Spinal cord (tissue), 10 donors: ENCODE measurements around the gene STX4. TPM values are rescaled to one million over a fixed set of nuclear protein-coding genes. Genes with fewer than 3 reads are reported as not detected.

ENCODE experiments used
- DNase-seq, 6 donors: peaks; one replicate each; pipeline versions ENCODE4 v3.0.0 to v3.0.0-alpha.2; 2013 to 2015; ENCODE audit warnings: low spot score in 6 of 6, low read depth in 4 of 6
- H3K27ac ChIP-seq: one replicate; pipeline ENCODE4 v1.5.1; 2013; ENCODE audit warnings: low read depth, low read length, control low read depth
- H3K27me3 ChIP-seq: one replicate; pipeline ENCODE4 v1.6.1; 2013; ENCODE audit warnings: low read length; ENCODE audit not compliant: control insufficient read depth, insufficient read depth
- H3K36me3 ChIP-seq: one replicate; pipeline ENCODE4 v1.6.1; 2013; ENCODE audit warnings: low read length; ENCODE audit not compliant: control insufficient read depth, insufficient read depth
- H3K4me1 ChIP-seq: one replicate; pipeline ENCODE4 v1.6.1; 2013; ENCODE audit warnings: low read length; ENCODE audit not compliant: control insufficient read depth, insufficient read depth
- H3K4me3 ChIP-seq: one replicate; pipeline ENCODE4 v1.5.1; 2013; ENCODE audit warnings: low read depth, low read length, control low read depth
- H3K9me3 ChIP-seq: one replicate; pipeline ENCODE4 v1.6.1; 2013; ENCODE audit warnings: low read length; ENCODE audit not compliant: control insufficient read depth, insufficient read depth
- WGBS: methylation state at CpG from one replicate; pipeline ENCODE4 v1.1.5; 2013; ENCODE audit warnings: missing lambda C conversion rate; ENCODE audit not compliant: insufficient coverage; 5-methylcytosine and 5-hydroxymethylcytosine counted together
- polyA plus RNA-seq, 2 donors: library from polyadenylated mRNA; unstranded; fragments of 120-200 nt; gene quantifications; one replicate each; pipeline ENCODE4 v1.2.1, GENCODE V29; 2013; ENCODE audit not compliant: insufficient read length in 2 of 2
- total RNA-seq, 2 donors: library from RNA; depleted of rRNA in 1 of 2; stranded (reverse); fragments of 120-200 nt in 1 of 2; fragments of >200 nt in 1 of 2; gene quantifications; one replicate each; pipeline versions ENCODE4 v1.2.3 to v1.2.4, GENCODE V29; 2013 to 2014
- donor health status: healthy.

STX4 gene
- total and polyA plus RNA-seq, 4 donors = 28.6 to 91.6 (median 65.1) TPM

GRCh38 chr16:31080756-31081419 is 47.5 kb downstream of the STX4 start:
- DNase-seq = no peak
- peaks cover 18% of the 10 kb centered on the region for H3K4me1 ChIP-seq
- no peak overlapping the region for H3K4me3 ChIP-seq
- WGBS = 95% methylated on average over 13 of the region's 13 CpGs
- H3K27ac ChIP-seq = no peak overlapping the region
- peaks cover 100% of the 10 kb centered on the region for H3K36me3 ChIP-seq
- H3K9me3 ChIP-seq = no peaks in the 10 kb centered on the region
- no peaks in the 10 kb centered on the region for H3K27me3 ChIP-seq

GRCh38 chr16:31081428-31082351 is 48.3 kb downstream of the STX4 start:
- no peaks in the 10 kb centered on the region for H3K9me3 ChIP-seq
- H3K27me3 ChIP-seq = no peaks in the 10 kb centered on the region
- H3K27ac ChIP-seq = no peak overlapping the region
- H3K36me3 ChIP-seq = peaks cover 100% of the 10 kb centered on the region
- peaks cover 22% of the 10 kb centered on the region for H3K4me1 ChIP-seq
- H3K4me3 ChIP-seq = no peak overlapping the region
- DNase-seq = no peak
- WGBS = 81% methylated on average over 24 of the region's 26 CpGs

- DNase-seq = no peak
- H3K4me1 ChIP-seq = peaks cover 22% of the 10 kb centered on the region
- peaks cover 100% of the 10 kb centered on the region for H3K36me3 ChIP-seq
- H3K27me3 ChIP-seq = no peaks in the 10 kb centered on the region
- WGBS = 74% methylated on average over 13 of the region's 14 CpGs
- H3K27ac ChIP-seq = no peak overlapping the region
- no peak overlapping the region for H3K4me3 ChIP-seq
- H3K9me3 ChIP-seq = no peaks in the 10 kb centered on the region
Observed at GRCh38 chr16:31082368-31083045, 49.1 kb downstream of the STX4 start.

GRCh38 chr16:31083081-31083480 is 49.7 kb downstream of the STX4 start:
- Histone ChIP-seq H3K9me3 (no peaks in the 10 kb centered on the region), H3K4me1 (peaks cover 22% of the 10 kb centered on the region), H3K36me3 (peaks cover 100% of the 10 kb centered on the region), H3K4me3 (no peak overlapping the region), H3K27ac (no peak overlapping the region), H3K27me3 (no peaks in the 10 kb centered on the region)
- no peak for DNase-seq
- no CpG with 5 or more reads among the region's 9 CpGs for WGBS

- no peak overlapping the region for H3K4me3 ChIP-seq
- 86% methylated on average over 4 of the region's 5 CpGs for WGBS
- H3K27ac ChIP-seq = no peak overlapping the region
- H3K36me3 ChIP-seq = peaks cover 100% of the 10 kb centered on the region
- no peaks in the 10 kb centered on the region for H3K9me3 ChIP-seq
- no peak for DNase-seq
- no peaks in the 10 kb centered on the region for H3K27me3 ChIP-seq
- H3K4me1 ChIP-seq = peaks cover 24% of the 10 kb centered on the region
Observed at GRCh38 chr16:31083556-31083955, 50.2 kb downstream of the STX4 start.

- Histone ChIP-seq H3K27me3 (no peaks in the 10 kb centered on the region), H3K27ac (no peak overlapping the region), H3K4me1 (peaks cover 27% of the 10 kb centered on the region), H3K9me3 (no peaks in the 10 kb centered on the region), H3K36me3 (peaks cover 100% of the 10 kb centered on the region), H3K4me3 (no peak overlapping the region)
- DNase-seq = no peak
- 92% methylated on average over 11 of the region's 13 CpGs for WGBS
Observed at GRCh38 chr16:31083981-31084380, 50.6 kb downstream of the STX4 start.

- no peaks in the 10 kb centered on the region for H3K27me3 ChIP-seq
Observed at GRCh38 chr16:31084584-31085302, 51.4 kb downstream of the STX4 start.

GRCh38 chr16:31085411-31085810 is 52.1 kb downstream of the STX4 start:
- WGBS = 74% methylated on average over 8 of the region's 8 CpGs
- peaks cover 27% of the 10 kb centered on the region for H3K4me1 ChIP-seq
- no peak overlapping the region for H3K4me3 ChIP-seq
- H3K27ac ChIP-seq = no peak overlapping the region
- H3K9me3 ChIP-seq = no peaks in the 10 kb centered on the region
- H3K27me3 ChIP-seq = no peaks in the 10 kb centered on the region
- no peak for DNase-seq
- H3K36me3 ChIP-seq = peaks cover 98% of the 10 kb centered on the region

More at GRCh38 chr16:31084584-31085302, 51.4 kb downstream of the STX4 start:
- 89% methylated on average over 14 of the region's 16 CpGs for WGBS
- H3K4me3 ChIP-seq = no peak overlapping the region
- peaks cover 100% of the 10 kb centered on the region for H3K36me3 ChIP-seq
- H3K4me1 ChIP-seq = peaks cover 27% of the 10 kb centered on the region
- no peak overlapping the region for H3K27ac ChIP-seq
- no peak for DNase-seq
- no peaks in the 10 kb centered on the region for H3K9me3 ChIP-seq
